Panc1 (cell line): Measurements from ENCODE around the gene MAP3K20. TPM values are rescaled to one million over a fixed set of nuclear protein-coding genes. Genes with fewer than 3 reads are reported as not detected.

Experiments
- ATAC-seq: fragments of 200-7000 bp; cut with Tn5 transposase; 2 replicates; pipeline ENCODE4 v1.9.1; 2020; ENCODE audit warnings: mild to moderate bottlenecking, moderate library complexity
- BruUV-seq: library from RNA; stranded (reverse); fragments of 400-500 nt; replicated peaks from 2 replicates; lab custom pipeline; 2021; lab: Mats Ljungman, UMichigan
- CTCF ChIA-PET: fragments of 300-600 bp; sonication (Branson Sonifier 250); formaldehyde crosslinking; loops from one replicate; lab custom pipeline; 2022; ENCODE audit warnings: antibody characterized with exemption; lab: Charles Lee
- POLR2A ChIA-PET: fragments of 300-600 bp; sonication (Branson Sonifier 250); formaldehyde crosslinking; loops from one replicate; lab custom pipeline; 2022; ENCODE audit warnings: antibody characterized with exemption; lab: Charles Lee
- DNase-seq: peaks from one replicate; pipeline ENCODE4 v3.0.0-alpha.2; 2010; ENCODE audit warnings: low read depth, low spot score
- H3K27ac ChIP-seq: 2 replicates; pipeline ENCODE4 v1.5.1; 2011; ENCODE audit warnings: mild to moderate bottlenecking, low read length, inconsistent platforms
- H3K27me3 ChIP-seq: fragments of 200-500 bp; sonication (Bioruptor generic); 2 replicates; pipeline ENCODE4 v1.6.0; 2014; ENCODE audit warnings: low read length, inconsistent platforms; ENCODE audit not compliant: control insufficient read depth, insufficient read depth
- H3K36me3 ChIP-seq: fragments of 200-500 bp; sonication (Bioruptor generic); 2 replicates; pipeline ENCODE4 v1.5.1; 2014; ENCODE audit warnings: inconsistent platforms, mild to moderate bottlenecking, low read length, moderate library complexity; ENCODE audit not compliant: control insufficient read depth, insufficient read depth
- H3K4me1 ChIP-seq: 2 replicates; pipeline ENCODE4 v1.5.1; 2011; ENCODE audit warnings: inconsistent platforms, mild to moderate bottlenecking, low read length, moderate library complexity; ENCODE audit not compliant: control insufficient read depth, insufficient read depth
- H3K4me3 ChIP-seq, 2 experiments: 2 replicates each; pipeline ENCODE4 v1.5.1; 2011 to 2012; ENCODE audit warnings: low read depth in 2 of 2, low read length in 2 of 2, mild to moderate bottlenecking in 2 of 2, inconsistent platforms in 1 of 2, moderate library complexity in 1 of 2
- H3K9me3 ChIP-seq: fragments of 200-500 bp; sonication (Bioruptor generic); 2 replicates; pipeline ENCODE4 v1.5.1; 2014; ENCODE audit warnings: low read depth, mild to moderate bottlenecking, inconsistent platforms, low read length, moderate library complexity; ENCODE audit not compliant: control insufficient read depth, insufficient read depth
- CTCF ChIP-seq: fragments of 450-650 bp; IDR thresholded peaks from 2 replicates; pipeline ENCODE4 v1.5.1; 2017; ENCODE audit warnings: mild to moderate bottlenecking
- POLR2AphosphoS5 ChIP-seq: IDR thresholded peaks from 2 replicates; pipeline ENCODE4 v1.6.1; 2012; ENCODE audit warnings: mild to moderate bottlenecking, low read depth, low read length, moderate library complexity
- SIN3A ChIP-seq: IDR thresholded peaks from 2 replicates; pipeline ENCODE4 v1.6.1; 2012; ENCODE audit warnings: low read depth, mild to moderate bottlenecking, low read length, moderate library complexity, borderline replicate concordance; ENCODE audit not compliant: insufficient read depth
- TCF7L2 ChIP-seq: IDR thresholded peaks from 2 replicates; pipeline ENCODE4 v1.6.1; 2011; ENCODE audit warnings: mild to moderate bottlenecking, low read depth, low read length, inconsistent platforms
- in situ Hi-C: cut with HindIII; loops from 2 replicates; pipeline ENCODE4 v1.10.0; 2016; ENCODE audit warnings: low sequenced_read_pairs, low pct_unique_long_range_greater_than_20kb
- intact Hi-C: fragments of 100-400 bp; cut with micrococcal nuclease; formaldehyde crosslinking; loops from one replicate; pipeline ENCODE4 v1.10.0; 2022; ENCODE audit not compliant: unreplicated experiment
- total RNA-seq: library from RNA; stranded (reverse); gene quantifications from one replicate; pipeline ENCODE4 v1.2.1, GENCODE V29; 2021; ENCODE audit not compliant: unreplicated experiment
- TF ChIP-seq, protein P1 (sequence below), 2 experiments: IDR thresholded peaks; 2 replicates each; pipeline ENCODE4 v1.6.1; 2011 to 2012; ENCODE audit warnings: low read depth in 2 of 2, control low read depth in 1 of 2, low read length in 1 of 2, mild to moderate bottlenecking in 1 of 2, moderate library complexity in 1 of 2; ENCODE audit not compliant: insufficient read depth in 1 of 2

The MAP3K20 gene
- total RNA-seq, 1 experiment from 2014 or later: 121 TPM

- H3K36me3 ChIP-seq: peaks cover 37% of the 10 kb centered on the region
- H3K9me3 ChIP-seq: no peaks in the 10 kb centered on the region
- no peak overlapping the region for H3K4me3 ChIP-seq
- no TSS peak for BruUV-seq
- H3K27ac ChIP-seq: peak overlapping the region; percentile 89
- no peaks in the 10 kb centered on the region for H3K27me3 ChIP-seq
- ChIA-PET CTCF (interaction anchor here (0.7 kb wide), 1 partner anchor 264 kb away, joined by 6 read pairs; no protein-coding TSS in a partner anchor), POLR2A (no interaction called here)
- intact Hi-C loops (no loop called here), in situ Hi-C loops (no loop called here)
- H3K4me1 ChIP-seq: peaks cover 41% of the 10 kb centered on the region
- ATAC-seq: no peak
- TF ChIP-seq, protein P1, sequence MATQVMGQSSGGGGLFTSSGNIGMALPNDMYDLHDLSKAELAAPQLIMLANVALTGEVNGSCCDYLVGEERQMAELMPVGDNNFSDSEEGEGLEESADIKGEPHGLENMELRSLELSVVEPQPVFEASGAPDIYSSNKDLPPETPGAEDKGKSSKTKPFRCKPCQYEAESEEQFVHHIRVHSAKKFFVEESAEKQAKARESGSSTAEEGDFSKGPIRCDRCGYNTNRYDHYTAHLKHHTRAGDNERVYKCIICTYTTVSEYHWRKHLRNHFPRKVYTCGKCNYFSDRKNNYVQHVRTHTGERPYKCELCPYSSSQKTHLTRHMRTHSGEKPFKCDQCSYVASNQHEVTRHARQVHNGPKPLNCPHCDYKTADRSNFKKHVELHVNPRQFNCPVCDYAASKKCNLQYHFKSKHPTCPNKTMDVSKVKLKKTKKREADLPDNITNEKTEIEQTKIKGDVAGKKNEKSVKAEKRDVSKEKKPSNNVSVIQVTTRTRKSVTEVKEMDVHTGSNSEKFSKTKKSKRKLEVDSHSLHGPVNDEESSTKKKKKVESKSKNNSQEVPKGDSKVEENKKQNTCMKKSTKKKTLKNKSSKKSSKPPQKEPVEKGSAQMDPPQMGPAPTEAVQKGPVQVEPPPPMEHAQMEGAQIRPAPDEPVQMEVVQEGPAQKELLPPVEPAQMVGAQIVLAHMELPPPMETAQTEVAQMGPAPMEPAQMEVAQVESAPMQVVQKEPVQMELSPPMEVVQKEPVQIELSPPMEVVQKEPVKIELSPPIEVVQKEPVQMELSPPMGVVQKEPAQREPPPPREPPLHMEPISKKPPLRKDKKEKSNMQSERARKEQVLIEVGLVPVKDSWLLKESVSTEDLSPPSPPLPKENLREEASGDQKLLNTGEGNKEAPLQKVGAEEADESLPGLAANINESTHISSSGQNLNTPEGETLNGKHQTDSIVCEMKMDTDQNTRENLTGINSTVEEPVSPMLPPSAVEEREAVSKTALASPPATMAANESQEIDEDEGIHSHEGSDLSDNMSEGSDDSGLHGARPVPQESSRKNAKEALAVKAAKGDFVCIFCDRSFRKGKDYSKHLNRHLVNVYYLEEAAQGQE (IDR thresholded peaks at IDR 0.05; ENCODE audit: insufficient read depth in 1 of 2, low read depth in 2 of 2, low read length in 1 of 2): no peak
- TF ChIP-seq TCF7L2 (no peak), CTCF (no peak), SIN3A (no peak), POLR2AphosphoS5 (no peak)
- DNase-seq: no peak
These were observed 119.5 kb downstream of the MAP3K20 start for GRCh38 chr2:173195100-173195499.

GRCh38 chr2:173196080-173196479 lies 120.4 kb downstream of the MAP3K20 start:
- Histone ChIP-seq H3K27ac (peak overlapping the region; percentile 89), H3K4me3 (no peak overlapping the region), H3K36me3 (peaks cover 37% of the 10 kb centered on the region), H3K9me3 (no peaks in the 10 kb centered on the region), H3K4me1 (peaks cover 37% of the 10 kb centered on the region), H3K27me3 (no peaks in the 10 kb centered on the region)
- POLR2A ChIA-PET: no interaction called here
- DNase-seq (no peak), ATAC-seq (no peak)
- intact Hi-C loops: no loop called here
- CTCF ChIA-PET: no interaction called here
- no peak for TF ChIP-seq POLR2AphosphoS5
- TF ChIP-seq, protein P1 (IDR thresholded peaks at IDR 0.05; ENCODE audit: insufficient read depth in 1 of 2, low read depth in 2 of 2, low read length in 1 of 2): no peak
- no peak for TF ChIP-seq CTCF
- no peak for TF ChIP-seq SIN3A
- no peak for TF ChIP-seq TCF7L2
- in situ Hi-C loops: no loop called here
- no TSS peak for BruUV-seq
